Measurements from ENCODE around the gene VSIG10L. TPM values are rescaled to one million over a fixed set of nuclear protein-coding genes. Genes with fewer than 3 reads are reported as not detected.

VSIG10L gene
- total RNA-seq, 1 donor from 2014 or later, result under 0.01 TPM

DNA sequence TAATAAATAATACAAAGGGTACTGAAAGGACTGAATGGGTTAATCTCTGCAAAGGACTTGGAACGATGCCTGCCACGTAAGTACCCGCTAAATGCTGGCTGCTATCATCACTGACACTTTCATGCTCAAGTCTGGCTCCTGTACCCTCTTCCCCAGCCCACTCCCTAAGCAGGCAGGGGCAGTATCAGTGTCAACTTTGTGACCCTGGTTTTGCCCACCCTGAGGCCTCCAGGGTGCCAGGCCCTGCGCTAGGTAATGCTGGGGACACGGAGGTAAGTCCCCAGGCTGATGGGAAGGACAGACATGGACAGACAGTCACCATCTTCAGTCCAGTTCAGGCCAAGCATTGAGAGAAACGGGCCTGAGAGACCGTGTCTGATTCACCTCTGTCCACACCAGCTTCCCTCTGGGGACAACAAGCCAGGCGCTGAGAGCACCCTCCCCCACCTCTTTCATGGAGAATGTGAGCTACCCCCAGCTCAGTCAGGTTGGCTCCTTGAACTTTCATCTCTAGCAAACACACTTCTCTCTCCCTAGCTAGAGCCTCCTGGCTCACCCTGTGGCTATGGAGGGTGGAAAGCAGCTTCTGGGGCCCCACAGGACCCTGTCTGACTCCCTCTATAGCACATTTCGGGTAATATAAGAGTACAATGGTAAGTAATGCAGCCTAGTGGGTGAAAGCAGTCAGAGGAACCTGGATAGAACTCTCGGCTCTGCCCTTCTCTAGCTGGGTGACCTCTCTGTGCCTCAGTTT lies 23.4 kb upstream of the VSIG10L start:
- peak; percentile 35 to 37 for DNase-seq (ENCODE audit: low read depth in 2 of 2)

DNA sequence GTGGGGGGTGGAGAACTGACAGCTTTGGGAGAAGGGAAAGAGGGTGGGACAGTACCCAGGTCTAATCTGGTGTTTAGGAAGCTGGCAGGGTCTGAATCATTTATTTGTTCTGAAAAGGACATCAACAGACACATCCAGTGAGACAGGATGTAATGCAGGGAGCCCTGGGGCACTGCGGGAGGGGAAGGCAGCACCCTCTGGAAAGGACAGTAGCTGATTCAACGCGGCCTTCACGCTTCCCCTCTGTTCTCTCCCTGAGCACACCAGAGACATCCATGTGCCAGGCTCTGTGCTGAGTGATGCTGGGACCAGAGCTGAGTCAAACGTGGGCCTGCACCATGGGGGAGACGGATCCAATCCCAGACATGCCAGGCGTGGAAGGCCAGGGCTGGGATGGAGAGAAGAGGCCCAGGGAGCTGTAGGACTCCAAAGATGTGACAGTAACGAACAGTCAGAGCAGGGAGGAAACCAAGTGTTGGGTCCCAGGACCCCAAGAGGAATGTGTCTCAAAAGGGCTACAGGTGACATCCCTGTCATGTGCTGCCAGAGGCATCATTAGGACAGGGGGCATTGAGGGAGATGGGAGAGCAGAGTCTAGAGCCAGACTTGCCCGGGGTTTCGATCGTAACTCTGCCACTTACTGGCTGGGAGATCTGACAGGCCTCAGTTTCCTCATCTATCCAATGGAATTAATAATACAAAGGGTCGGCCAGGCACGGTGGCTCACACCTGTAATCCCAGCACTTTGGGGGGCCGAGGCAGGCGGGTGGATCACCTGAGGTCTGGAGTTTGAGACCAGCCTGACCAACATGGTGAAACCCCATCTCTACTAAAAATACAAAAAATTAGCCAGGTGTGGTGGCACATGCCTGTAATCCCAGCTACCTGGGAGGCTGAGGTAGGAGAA lies 22.5 kb upstream of the VSIG10L start:
- DNase-seq (ENCODE audit: low read depth in 2 of 2), result peak; percentile 34 to 36

DNA sequence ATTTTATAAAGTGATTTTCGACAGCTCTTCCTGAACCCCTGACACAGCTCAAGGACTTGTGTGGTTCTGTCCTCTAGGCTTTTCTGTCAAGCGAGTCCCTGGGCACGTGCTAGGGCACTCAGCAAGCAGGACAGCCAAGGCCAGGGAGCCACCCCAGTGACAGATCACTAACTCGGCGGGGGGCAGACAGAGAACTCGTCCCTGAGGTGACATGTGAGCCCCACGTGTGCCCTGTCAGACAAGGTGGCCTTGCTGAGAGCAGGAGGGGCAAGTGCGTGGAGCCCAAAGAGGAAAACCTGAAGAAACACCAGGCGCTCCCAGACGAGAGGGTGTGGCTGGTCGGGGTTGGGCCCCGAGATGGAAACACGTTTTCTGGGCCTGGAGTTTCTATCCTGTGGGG lies 19.3 kb upstream of the VSIG10L start:
- DNase-seq (ENCODE audit: low read depth in 2 of 2), result no peak

DNA sequence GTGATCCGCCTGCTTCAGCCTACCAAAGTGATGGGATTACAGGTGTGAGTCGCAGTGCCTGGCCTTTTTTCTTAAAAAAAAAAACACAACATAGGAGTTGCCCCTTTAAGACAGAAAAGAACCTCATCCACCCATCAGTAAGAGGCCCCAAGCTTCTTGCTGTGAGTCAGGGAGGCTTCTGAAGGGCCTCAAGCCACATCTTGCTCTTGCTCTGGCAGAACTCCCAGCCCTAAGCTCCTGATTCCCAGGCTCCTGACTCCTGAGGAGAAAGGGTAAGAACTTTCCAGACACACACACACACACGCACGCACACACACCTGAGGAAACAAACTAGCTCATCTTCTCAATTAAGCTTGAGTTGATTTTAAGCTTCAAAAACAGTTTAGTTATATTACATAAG lies 17.4 kb upstream of the VSIG10L start:
- DNase-seq (ENCODE audit: low read depth in 2 of 2), result peak in 1 of 2 donors; percentile 22

DNA sequence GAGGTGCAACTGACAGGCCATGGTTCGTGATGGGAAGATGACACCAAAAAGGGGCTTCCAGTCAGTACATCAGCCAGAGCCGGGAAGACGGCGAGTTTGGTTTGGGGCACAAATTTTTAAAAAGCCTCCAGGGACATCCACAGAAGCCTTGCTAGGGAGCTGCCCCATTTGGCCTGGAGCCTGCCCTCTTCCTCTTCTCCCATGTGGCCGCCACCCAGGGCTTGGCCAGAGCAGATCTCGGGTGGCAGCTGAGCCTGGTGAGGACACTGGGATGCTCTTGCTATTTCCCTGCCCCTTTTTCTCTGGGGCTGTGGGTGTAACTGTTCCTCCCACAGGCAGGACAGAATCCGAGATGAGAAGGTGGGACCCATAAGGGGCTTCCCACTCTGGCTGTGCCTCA lies 16.0 kb upstream of the VSIG10L start:
- DNase-seq (ENCODE audit: low read depth in 2 of 2), result no peak

DNA sequence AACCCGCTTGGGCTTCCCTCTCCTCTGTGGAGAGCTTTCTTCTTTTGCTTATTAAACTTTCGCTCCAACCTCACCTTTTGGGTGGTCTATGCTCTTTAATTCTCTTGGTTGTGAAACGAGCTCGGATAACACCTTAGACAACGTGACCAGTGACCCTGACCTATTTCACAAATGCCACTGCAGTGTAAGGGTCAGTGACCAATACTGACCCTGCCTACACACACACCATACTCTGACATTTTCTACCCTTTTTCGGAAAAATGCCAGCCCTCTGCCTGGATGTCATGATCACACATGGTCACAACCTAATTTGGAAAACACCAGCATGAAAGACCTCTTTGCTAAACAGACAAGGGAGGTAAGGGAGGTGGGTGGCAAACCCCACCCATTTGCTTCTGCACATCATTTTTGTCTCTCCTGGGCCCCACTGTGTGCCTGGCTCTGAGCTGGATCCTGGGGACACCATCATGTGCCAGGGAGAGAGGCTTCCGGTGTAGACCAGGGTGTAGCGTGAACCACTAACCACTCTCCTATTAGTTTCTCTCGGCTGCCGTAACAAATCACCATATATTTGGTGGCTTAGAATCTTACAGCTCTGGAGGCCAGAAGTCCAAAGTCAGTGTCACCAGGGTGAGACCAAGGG lies 14.3 kb upstream of the VSIG10L start:
- DNase-seq (ENCODE audit: low read depth in 2 of 2), result no peak

DNA sequence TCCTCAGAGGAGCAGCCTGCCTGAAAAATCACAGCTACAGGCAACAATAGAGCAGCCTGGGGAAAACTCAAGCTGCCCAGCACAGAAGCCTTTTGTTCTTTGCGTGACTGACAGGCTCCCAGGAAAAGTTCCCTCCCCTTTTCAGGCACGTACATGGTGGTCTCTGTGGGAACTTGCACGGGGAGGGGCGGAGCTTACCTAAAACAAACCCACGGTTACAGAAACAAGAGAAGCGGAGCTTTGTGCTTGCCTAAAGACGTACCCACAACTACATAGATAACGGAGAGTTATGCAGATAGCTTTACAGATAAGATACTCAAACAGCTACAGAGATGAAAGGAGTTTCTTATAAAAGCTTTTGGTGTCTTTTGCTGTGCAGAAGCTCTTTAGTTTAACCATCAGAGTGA lies 12.8 kb upstream of the VSIG10L start:
- no peak for DNase-seq (ENCODE audit: low read depth in 2 of 2)

DNA sequence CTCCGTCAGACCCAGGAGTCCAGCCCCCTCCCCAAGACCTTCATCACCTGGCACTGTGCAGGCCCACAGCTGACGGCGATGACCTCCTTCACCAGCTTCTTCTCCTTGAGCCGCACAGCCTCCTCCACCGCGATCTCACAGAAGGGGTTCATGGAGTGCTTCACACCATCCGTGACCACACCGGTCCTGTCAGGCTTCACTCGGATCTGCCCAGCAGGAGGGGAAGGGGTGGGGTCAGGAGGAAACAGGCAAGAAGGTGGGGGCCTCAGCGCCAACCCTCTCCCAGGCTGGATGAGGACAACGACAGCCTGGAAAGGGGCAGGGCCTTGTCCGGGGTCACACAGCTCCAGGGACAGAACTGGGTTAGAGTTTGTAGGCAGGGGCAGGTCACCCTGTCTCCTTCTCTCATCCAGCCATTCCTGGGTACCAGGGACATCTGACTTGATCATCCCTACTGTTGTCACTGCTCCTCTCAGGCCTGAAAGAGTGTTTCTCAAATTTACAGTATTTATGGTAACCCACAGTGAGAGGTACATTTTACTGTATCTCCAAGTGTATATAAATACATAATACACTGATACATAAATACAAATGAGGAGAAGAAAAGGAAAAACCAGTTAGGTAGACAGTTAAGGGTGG lies 12.3 kb upstream of the VSIG10L start:
- no peak for DNase-seq (ENCODE audit: low read depth in 2 of 2)

DNA sequence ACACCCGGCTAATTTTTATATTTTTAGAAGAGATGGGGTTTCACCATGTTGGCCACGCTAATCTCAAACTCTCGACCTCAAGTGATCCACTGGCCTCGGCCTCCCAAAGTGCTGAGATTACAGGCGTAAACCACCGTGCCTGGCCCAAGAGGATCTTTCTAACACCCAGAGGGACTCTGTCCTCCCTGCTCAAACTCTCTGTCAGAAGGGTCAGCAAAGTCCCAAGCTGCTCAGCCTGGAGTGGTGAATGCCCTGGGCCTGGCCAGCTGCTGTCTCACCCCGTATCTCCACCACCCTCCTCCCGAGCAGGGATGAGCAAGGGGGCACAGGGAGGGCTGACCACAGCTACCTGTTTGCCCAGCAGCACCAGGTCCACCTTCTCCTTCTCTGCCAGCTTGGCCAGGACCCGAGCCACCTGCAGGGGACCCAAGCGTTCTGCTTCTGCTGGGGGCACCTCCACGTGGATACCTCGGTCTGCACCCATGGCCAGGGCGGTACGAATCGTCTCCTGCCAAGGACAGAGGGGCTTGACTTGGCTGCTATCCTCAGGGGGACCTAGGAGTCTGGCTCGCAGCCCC lies 10.9 kb upstream of the VSIG10L start:
- DNase-seq (ENCODE audit: low read depth in 2 of 2), result no peak

DNA sequence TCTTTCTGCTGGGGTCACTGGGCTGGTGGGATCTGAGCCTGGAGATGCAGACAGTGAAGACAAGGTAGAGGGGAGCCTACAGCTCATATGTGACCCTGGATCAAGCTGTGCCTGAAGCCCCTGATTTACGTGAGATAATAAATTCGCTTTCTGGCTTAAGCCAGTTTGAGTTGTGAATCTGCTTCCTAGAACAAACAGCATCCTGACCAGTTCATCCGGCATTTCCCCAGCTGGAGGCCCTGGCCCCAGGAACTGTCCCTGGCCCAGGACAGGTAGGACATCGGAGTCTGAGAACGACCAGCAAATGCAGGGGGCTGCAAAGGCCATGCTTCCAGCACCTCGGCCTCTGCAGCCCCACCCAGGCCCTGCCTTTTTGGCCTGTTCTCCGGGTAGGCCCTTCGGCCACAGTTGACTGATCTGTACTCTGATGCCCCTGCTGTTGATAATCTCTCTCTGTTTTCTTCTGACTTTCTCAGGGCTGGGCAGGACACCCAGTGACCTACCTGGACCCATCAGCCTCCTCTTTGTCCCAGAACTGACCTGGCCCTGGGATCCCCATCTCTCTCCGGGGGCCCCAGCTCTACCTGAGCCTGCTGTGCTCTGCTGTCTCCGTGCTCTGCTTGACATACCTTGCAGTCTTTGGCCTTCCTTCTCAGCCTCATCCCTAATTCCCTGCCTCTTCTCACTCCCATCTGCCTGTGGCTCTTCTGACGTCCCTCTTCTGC lies 9.5 kb upstream of the VSIG10L start:
- DNase-seq (ENCODE audit: low read depth in 2 of 2), result no peak

DNA sequence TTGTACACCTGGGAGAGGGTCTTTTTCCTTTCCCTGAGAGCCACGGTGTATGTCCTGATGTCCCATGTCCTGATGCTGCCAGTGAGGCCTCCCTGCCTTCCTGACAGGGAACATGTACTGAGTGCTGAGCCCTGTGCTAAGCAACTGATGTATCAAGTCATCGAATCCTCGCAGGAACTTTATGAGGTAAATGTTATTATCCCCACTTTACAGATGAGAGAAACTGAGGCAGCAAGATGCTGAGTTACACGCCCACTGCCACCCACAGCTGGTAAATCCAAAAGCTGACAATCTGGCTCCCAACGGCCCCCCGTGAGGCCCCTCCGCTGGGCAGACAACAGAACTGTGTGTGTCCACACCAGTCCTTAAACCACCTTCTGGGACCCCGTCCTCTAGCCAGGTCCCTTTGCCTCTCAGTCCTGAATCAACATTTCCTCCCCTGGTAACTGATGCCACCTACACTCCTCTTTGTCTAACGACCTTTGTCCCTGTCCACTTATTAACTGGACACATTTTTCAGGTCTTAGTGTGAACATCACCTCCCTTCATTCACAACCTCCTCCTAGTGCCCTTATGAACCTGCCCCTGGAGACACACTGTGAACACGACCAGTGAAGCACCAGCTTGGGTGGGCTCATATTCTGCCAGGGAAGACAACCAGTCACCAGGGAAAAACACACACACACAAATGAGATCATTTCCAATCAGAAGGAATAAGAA lies 5.4 kb upstream of the VSIG10L start:
- no peak for DNase-seq (ENCODE audit: low read depth in 2 of 2)

DNA sequence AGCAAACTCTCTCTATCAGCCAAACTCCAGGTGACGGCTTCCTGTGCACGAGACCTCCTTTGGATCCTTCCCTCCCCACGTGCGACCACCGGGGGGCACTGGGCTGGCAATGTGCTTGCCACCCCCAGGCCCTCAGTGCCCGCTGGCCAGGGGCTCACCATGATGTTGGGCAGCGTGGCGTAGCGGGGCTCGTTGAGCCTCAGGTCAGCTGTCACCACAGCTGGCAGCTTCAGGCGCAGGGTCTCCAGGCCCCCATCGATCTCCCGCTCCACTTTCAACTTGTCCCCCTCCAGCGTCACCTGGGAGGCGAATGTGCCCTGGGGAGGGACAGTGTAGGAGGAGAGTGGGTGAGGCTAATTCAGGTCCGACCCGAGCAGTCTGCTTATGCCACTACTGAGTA lies 4.8 kb upstream of the VSIG10L start:
- DNase-seq (ENCODE audit: low read depth in 2 of 2), result no peak

DNA sequence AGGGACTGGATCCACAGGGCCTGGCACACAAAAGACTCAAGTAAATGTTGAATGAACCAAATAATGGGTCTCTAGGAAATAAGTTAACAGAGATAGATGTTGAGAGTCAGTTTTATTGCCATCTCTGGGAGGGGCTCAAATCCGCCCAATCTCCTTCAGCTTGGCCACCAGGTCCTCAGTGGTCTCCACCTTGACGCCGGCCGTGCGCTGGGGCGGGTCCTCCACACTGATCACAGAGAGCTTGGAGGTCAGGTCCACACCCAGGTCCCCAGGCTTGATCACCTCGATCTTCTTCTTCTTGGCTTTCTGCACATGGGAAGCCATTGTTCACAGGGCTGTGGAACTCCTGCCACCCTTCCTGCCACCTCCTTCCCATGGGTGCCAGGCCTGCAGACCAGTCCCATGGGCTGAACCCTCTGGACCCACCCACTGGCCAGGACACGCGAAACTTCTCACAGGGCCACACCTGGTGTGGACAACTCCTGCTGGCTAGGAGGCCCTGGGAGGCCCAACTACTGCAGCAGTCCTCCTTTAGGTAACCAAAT lies 3.2 kb upstream of the VSIG10L start:
- DNase-seq (ENCODE audit: low read depth in 2 of 2), result no peak

DNA sequence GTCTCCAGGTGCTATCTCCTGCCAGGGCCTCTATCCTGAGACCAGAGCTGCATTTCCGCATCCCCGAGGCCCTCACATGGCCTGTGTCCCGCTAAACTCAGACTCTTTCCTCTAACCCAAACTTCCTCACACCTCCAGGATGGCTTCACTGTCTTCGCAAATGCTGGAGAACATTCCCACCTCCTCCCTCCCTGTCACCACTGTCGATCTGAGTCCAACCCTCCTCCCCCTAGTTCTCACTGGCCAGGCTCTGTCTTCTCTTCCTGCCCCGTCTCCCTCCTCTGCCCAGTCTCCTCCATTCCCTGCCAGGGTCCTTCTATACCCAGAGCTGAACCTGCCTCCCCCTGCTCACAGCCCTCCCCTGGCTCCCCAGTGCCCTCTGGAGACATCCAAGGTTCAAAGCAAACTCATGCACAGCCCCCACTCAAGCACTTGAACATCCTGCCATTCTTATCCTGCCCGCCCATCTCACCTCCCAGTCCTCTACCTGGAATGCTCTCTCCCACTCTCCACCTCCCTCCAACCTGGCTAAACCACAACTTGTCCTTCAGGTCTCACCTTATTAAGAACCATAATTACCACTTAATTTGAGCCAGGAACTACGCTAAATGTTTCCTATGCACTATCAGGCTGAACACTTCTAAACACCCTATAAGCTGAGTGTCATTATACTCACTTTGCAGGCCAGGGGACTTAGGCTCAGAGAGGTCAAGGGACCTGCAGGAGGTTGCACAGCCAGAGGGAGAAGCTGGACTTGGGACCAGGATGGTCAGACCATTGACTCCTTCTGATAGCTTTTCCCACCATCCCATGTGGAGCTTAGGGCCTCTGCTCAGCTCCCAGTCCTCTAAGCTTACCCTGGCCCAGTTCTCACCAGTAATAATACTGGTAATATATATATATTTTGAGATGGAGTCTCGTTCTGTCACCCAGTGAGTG lies 961 bp upstream of the VSIG10L start:
- no peak for DNase-seq (ENCODE audit: low read depth in 2 of 2)

DNA sequence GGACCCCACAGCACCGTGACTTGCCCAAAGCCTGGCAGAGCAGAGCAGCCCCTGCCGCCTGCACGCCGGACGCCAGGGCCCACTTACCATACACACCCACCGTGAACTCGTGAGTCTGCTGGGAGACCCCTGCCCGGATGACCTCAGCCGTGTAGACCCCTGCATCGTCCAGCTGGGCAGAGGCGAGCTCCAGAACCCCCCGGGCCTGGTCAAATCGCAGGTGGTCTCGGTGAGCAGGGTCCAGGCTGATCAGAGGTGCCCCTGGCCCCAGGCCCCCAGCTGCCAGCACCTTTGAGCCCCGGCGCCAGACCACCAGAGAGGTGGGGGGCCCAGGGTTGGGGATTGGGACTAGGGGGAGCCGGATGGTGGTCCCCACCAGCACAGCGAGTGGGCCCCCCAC lies 873 bp downstream of the VSIG10L start:
- no peak for DNase-seq (ENCODE audit: low read depth in 2 of 2)

DNA sequence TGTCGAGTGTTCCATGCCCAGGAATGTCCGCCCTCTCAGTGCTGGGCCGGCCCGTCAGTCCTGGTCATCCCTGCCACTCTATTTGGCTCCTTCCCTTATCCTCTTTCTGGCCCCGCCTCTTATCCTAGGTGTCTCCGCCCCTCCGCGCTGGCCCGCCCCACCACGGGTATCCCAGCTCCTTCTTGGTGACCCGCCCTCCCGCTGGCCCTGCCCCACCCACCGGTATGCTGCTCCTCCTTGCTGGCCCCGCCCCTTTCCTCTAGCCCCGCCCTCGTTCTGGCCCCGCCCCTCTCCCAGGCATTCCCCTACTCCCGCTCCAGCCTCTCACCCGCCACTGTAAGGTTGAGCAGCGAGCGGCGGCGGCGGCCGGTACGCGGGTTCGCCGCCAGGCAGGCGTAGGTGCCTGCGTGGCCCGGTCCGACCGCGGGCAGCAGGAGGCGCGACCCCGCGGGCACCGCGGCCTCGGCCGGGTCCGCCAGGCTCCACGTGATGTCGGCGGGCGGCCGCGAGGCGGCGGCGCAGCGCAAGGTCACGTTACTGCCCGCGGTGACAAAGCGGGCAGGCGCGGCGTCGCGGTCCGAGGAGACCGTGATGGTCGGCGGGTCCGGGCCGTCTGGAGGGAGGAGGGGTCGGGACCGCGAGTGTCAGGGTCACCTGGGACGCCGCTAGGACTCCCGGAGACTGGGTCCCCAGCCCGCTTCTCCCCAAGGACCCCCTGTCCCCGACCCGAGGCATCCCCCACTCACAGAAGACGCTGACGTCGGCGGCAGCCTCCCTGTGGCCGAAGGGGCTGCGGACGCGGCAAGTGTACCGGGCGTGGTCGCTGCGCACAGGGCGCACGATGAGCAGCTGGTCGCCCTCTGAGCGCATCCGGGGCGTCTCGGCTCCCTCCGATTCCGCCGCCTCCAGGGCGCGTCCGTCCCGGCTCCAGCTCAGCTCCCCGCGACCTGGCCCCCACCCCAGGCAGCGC lies 2.0 kb downstream of the VSIG10L start:
- DNase-seq (ENCODE audit: low read depth in 2 of 2), result peak; percentile 96 to 98

DNA sequence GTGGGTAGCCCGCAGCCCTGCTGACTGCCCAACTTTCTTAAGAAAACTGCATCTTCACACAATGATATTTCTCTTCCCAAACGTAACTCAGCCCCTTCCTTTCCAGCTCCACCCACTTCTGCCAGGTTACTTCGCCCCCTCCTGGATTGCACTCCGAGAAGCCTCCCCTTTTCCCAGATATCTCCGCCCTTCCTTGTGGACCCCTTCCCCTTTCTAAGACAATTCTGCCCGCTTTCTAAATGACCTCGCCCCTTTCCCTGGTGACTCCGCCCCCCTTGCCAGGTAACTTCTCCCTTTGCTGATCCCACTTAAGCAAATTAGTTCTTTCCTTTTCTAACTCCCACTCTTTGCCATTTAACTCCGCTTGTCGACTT lies 2.6 kb downstream of the VSIG10L start:
- no peak for DNase-seq (ENCODE audit: low read depth in 2 of 2)
